Measurements from ENCODE around the gene C1S. TPM values are rescaled to one million over a fixed set of nuclear protein-coding genes. Genes with fewer than 3 reads are reported as not detected.

C1S gene
- total and polyA plus RNA-seq, 9 donors = 56.2 to 94.2 (median 79.4) TPM

DNA sequence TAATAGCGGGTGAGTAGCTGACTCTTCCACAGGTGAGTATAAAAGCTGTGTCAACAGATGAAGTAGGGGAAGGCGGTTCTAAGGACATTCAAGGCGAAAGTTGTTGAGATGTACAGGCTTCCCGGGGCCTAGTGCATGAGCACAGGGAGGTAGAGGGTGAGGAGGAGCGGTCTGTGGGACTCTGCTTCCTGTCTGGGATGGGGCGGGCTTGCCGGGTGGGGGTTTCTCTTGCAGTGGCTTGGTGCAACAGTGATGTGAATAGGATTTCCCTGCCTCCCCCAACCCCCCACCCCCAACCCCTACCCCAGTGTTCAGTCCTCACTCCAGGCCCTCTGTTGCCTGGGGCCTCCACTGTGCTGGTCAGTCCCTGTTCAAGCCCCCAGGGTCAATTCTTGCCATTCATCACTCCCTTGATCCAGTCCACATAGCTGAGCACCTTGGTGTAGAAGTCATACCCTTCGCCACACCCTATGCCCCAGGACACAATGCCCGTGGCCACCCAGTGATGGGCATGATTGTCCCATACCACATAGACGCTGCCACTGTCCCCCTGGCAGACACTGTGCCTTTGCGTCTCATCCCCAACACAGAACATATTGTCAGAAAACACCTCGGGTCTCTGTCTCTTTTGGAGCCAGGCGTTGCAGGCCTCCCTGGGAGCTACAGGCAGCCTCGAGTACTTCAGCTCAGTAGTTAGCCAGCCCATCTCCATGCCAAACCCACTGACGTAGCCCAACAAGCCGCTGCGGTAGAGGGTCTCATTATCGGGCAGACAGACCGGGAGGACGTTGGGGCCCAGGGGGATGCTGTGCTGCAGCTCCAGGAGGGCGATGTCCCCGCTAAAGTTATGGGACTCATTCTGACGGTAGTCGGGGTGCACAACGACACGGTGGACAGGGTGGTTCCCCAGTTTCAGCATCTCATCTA, 35.8 kb downstream of the C1S start:
- WGBS (ENCODE audit: insufficient coverage) = 81% methylated on average over 21 of the region's 26 CpGs
- H3K36me3 ChIP-seq (ENCODE audit: control insufficient read depth, insufficient read depth, low read length) = no peaks in the 10 kb centered on the region
- DNase-seq = no peak
- H3K4me1 ChIP-seq (ENCODE audit: control insufficient read depth, insufficient read depth, low read length) = peaks cover 11% of the 10 kb centered on the region
- no peak overlapping the region for H3K27ac ChIP-seq (ENCODE audit: low read length)
- no peaks in the 10 kb centered on the region for H3K9me3 ChIP-seq (replicated peaks; ENCODE audit: control insufficient read depth, low read depth, low read length)
- H3K27me3 ChIP-seq (ENCODE audit: control insufficient read depth, insufficient read depth, low read length) = peaks cover 2% of the 10 kb centered on the region
- H3K4me3 ChIP-seq (ENCODE audit: low read length) = no peak overlapping the region

- Histone ChIP-seq H3K4me1 (ENCODE audit: control insufficient read depth, insufficient read depth, low read length) (peaks cover 4% of the 10 kb centered on the region), H3K36me3 (ENCODE audit: control insufficient read depth, insufficient read depth, low read length) (no peaks in the 10 kb centered on the region), H3K9me3 (replicated peaks; ENCODE audit: control insufficient read depth, low read depth, low read length) (no peaks in the 10 kb centered on the region), H3K27me3 (ENCODE audit: control insufficient read depth, insufficient read depth, low read length) (peaks cover 2% of the 10 kb centered on the region), H3K4me3 (ENCODE audit: low read length) (no peak overlapping the region), H3K27ac (ENCODE audit: low read length) (no peak overlapping the region)
- 60% methylated on average over 17 of the region's 19 CpGs for WGBS (ENCODE audit: insufficient coverage)
- DNase-seq = no peak
Measured at GRCh38 chr12:7096979-7097378, 36.5 kb downstream of the C1S start.

- H3K4me1 ChIP-seq (ENCODE audit: control insufficient read depth, insufficient read depth, low read length) = no peaks in the 10 kb centered on the region
- no peaks in the 10 kb centered on the region for H3K9me3 ChIP-seq (replicated peaks; ENCODE audit: control insufficient read depth, low read depth, low read length)
- WGBS (ENCODE audit: insufficient coverage) = 83% methylated on average over 8 of the region's 9 CpGs
- no peak for DNase-seq
- no peak overlapping the region for H3K27ac ChIP-seq (ENCODE audit: low read length)
- no peak overlapping the region for H3K4me3 ChIP-seq (ENCODE audit: low read length)
- H3K27me3 ChIP-seq (ENCODE audit: control insufficient read depth, insufficient read depth, low read length) = no peaks in the 10 kb centered on the region
- no peaks in the 10 kb centered on the region for H3K36me3 ChIP-seq (ENCODE audit: control insufficient read depth, insufficient read depth, low read length)
Measured at GRCh38 chr12:7099290-7099996, 38.9 kb downstream of the C1S start.

- no peak overlapping the region for H3K27ac ChIP-seq (ENCODE audit: low read length)
- no peak for DNase-seq
- no peaks in the 10 kb centered on the region for H3K27me3 ChIP-seq (ENCODE audit: control insufficient read depth, insufficient read depth, low read length)
- H3K9me3 ChIP-seq (replicated peaks; ENCODE audit: control insufficient read depth, low read depth, low read length) = no peaks in the 10 kb centered on the region
- 67% methylated on average over 3 of the region's 4 CpGs for WGBS (ENCODE audit: insufficient coverage)
- no peak overlapping the region for H3K4me3 ChIP-seq (ENCODE audit: low read length)
- H3K4me1 ChIP-seq (ENCODE audit: control insufficient read depth, insufficient read depth, low read length) = no peaks in the 10 kb centered on the region
- no peaks in the 10 kb centered on the region for H3K36me3 ChIP-seq (ENCODE audit: control insufficient read depth, insufficient read depth, low read length)
Measured at GRCh38 chr12:7100239-7100638, 39.7 kb downstream of the C1S start.

- no peak overlapping the region for H3K27ac ChIP-seq (ENCODE audit: low read length)
- no peaks in the 10 kb centered on the region for H3K4me1 ChIP-seq (ENCODE audit: control insufficient read depth, insufficient read depth, low read length)
- 84% methylated on average over 4 of the region's 4 CpGs for WGBS (ENCODE audit: insufficient coverage)
- no peak overlapping the region for H3K4me3 ChIP-seq (ENCODE audit: low read length)
- DNase-seq = no peak
- H3K9me3 ChIP-seq (replicated peaks; ENCODE audit: control insufficient read depth, low read depth, low read length) = peaks cover 2% of the 10 kb centered on the region
- H3K36me3 ChIP-seq (ENCODE audit: control insufficient read depth, insufficient read depth, low read length) = no peaks in the 10 kb centered on the region
- H3K27me3 ChIP-seq (ENCODE audit: control insufficient read depth, insufficient read depth, low read length) = no peaks in the 10 kb centered on the region
Measured at GRCh38 chr12:7101047-7101693, 40.7 kb downstream of the C1S start.

GRCh38 chr12:7101694-7102131, 41.2 kb downstream of the C1S start:
- no peak overlapping the region for H3K27ac ChIP-seq (ENCODE audit: low read length)
- WGBS (ENCODE audit: insufficient coverage) = 56% methylated on average over 3 of the region's 10 CpGs
- H3K9me3 ChIP-seq (replicated peaks; ENCODE audit: control insufficient read depth, low read depth, low read length) = peaks cover 4% of the 10 kb centered on the region
- no peak overlapping the region for H3K4me3 ChIP-seq (ENCODE audit: low read length)
- H3K4me1 ChIP-seq (ENCODE audit: control insufficient read depth, insufficient read depth, low read length) = no peaks in the 10 kb centered on the region
- no peak for DNase-seq
- no peaks in the 10 kb centered on the region for H3K27me3 ChIP-seq (ENCODE audit: control insufficient read depth, insufficient read depth, low read length)
- H3K36me3 ChIP-seq (ENCODE audit: control insufficient read depth, insufficient read depth, low read length) = no peaks in the 10 kb centered on the region

GRCh38 chr12:7102582-7102981, 42.1 kb downstream of the C1S start:
- Histone ChIP-seq H3K4me3 (ENCODE audit: low read length) (no peak overlapping the region), H3K9me3 (replicated peaks; ENCODE audit: control insufficient read depth, low read depth, low read length) (peaks cover 4% of the 10 kb centered on the region), H3K36me3 (ENCODE audit: control insufficient read depth, insufficient read depth, low read length) (no peaks in the 10 kb centered on the region), H3K4me1 (ENCODE audit: control insufficient read depth, insufficient read depth, low read length) (no peaks in the 10 kb centered on the region), H3K27ac (ENCODE audit: low read length) (no peak overlapping the region), H3K27me3 (ENCODE audit: control insufficient read depth, insufficient read depth, low read length) (no peaks in the 10 kb centered on the region)
- DNase-seq = no peak
- WGBS (ENCODE audit: insufficient coverage) = 67% methylated on average over 3 of the region's 3 CpGs

GRCh38 chr12:7103837-7104584, 43.5 kb downstream of the C1S start:
- Histone ChIP-seq H3K36me3 (ENCODE audit: control insufficient read depth, insufficient read depth, low read length) (no peaks in the 10 kb centered on the region), H3K9me3 (replicated peaks; ENCODE audit: control insufficient read depth, low read depth, low read length) (peaks cover 4% of the 10 kb centered on the region), H3K27ac (ENCODE audit: low read length) (no peak overlapping the region), H3K27me3 (ENCODE audit: control insufficient read depth, insufficient read depth, low read length) (peaks cover 2% of the 10 kb centered on the region), H3K4me1 (ENCODE audit: control insufficient read depth, insufficient read depth, low read length) (peaks cover 10% of the 10 kb centered on the region), H3K4me3 (ENCODE audit: low read length) (no peak overlapping the region)
- no peak for DNase-seq
- 92% methylated on average over 10 of the region's 14 CpGs for WGBS (ENCODE audit: insufficient coverage)

DNA sequence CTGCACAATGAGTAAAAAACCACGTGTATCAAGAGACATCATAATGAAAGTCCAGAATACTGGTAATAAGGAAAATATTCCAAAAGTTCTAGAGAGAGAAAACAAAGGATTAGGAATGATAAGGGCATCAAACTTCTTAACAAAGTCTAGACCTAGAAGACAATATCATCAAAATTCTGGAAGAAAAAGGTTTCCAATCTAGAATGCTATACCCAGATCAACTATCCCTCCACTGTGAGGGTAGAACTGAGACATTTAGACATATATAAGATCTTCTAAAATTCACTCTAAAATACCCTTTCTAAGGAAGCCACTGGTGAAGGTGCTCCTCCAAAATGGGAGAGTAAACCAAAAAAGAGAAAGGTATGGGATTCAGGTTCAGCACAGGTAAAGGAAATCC, 45.6 kb downstream of the C1S start:
- WGBS (ENCODE audit: insufficient coverage) = no CpG with 5 or more reads among the region's 1 CpG
- peaks cover 18% of the 10 kb centered on the region for H3K4me1 ChIP-seq (ENCODE audit: control insufficient read depth, insufficient read depth, low read length)
- peaks cover 4% of the 10 kb centered on the region for H3K9me3 ChIP-seq (replicated peaks; ENCODE audit: control insufficient read depth, low read depth, low read length)
- peaks cover 2% of the 10 kb centered on the region for H3K27me3 ChIP-seq (ENCODE audit: control insufficient read depth, insufficient read depth, low read length)
- no peaks in the 10 kb centered on the region for H3K36me3 ChIP-seq (ENCODE audit: control insufficient read depth, insufficient read depth, low read length)
- H3K27ac ChIP-seq (ENCODE audit: low read length) = no peak overlapping the region
- no peak overlapping the region for H3K4me3 ChIP-seq (ENCODE audit: low read length)
- DNase-seq = no peak
